ENCODE results near the gene SLC1A3. TPM values are rescaled to one million over a fixed set of nuclear protein-coding genes. Genes with fewer than 3 reads are reported as not detected.
A peak's percentile ranks its signal among the peaks of the same experiment; 100 is the strongest.

The SLC1A3 gene
- total RNA-seq, 1 experiment from 2014 or later, result 18.6 TPM

- Histone ChIP-seq H2AFZ (ENCODE audit: low read length) (no peak overlapping the region), H4K5ac (ENCODE audit: insufficient read length, low read depth, low read length) (no peak overlapping the region), H3K4me1 (ENCODE audit: insufficient read depth, low read length) (peaks cover 4% of the 10 kb centered on the region; the same call in 1 of the 2 replicates), H2BK5ac (ENCODE audit: insufficient read length, low read length) (no peak overlapping the region), H3T11ph (ENCODE audit: low read length) (no peak overlapping the region), H2BK120ac (ENCODE audit: low read depth, low read length, poor library complexity, severe bottlenecking) (no peak overlapping the region), H3K14ac (ENCODE audit: insufficient read depth, low read length) (no peak overlapping the region), H4K20me1 (ENCODE audit: control insufficient read depth, insufficient read depth, insufficient read length) (no peaks in the 10 kb centered on the region), H4K91ac (ENCODE audit: insufficient read length, low read depth, low read length) (no peak overlapping the region), H3K79me2 (ENCODE audit: insufficient read depth, low read length) (no peaks in the 10 kb centered on the region), H3K79me1 (ENCODE audit: insufficient read depth, low read depth, low read length, poor library complexity, severe bottlenecking) (no peaks in the 10 kb centered on the region), H3K18ac (ENCODE audit: insufficient read length, low read depth, low read length) (no peak overlapping the region), H4K8ac (replicated peaks; ENCODE audit: insufficient read length, low read depth, low read length) (no peak overlapping the region), H3K27me3 (ENCODE audit: insufficient read depth, low read length) (no peaks in the 10 kb centered on the region), H3K23ac (ENCODE audit: insufficient read length, low read depth, low read length) (no peak overlapping the region), H3K4ac (ENCODE audit: low read depth, low read length) (no peak overlapping the region), H3K27ac (ENCODE audit: insufficient read length, low read depth, low read length) (no peak overlapping the region), H3K9me3 (ENCODE audit: control insufficient read depth, low read depth, low read length) (no peaks in the 10 kb centered on the region), H3K23me2 (ENCODE audit: insufficient read length, low read depth, low read length, poor library complexity, severe bottlenecking) (peaks cover 5% of the 10 kb centered on the region), H3K56ac (ENCODE audit: insufficient read length, low read depth, low read length) (no peak overlapping the region), H3K4me2 (ENCODE audit: insufficient read depth, insufficient read length, low read length) (peak overlapping the region; percentile 82), H3K9ac (ENCODE audit: extremely low read depth, insufficient read length, low read length) (peak overlapping the region; percentile 28), H2BK20ac (ENCODE audit: low read depth, low read length, poor library complexity, severe bottlenecking) (no peak overlapping the region), H2BK15ac (ENCODE audit: low read depth, low read length) (no peak overlapping the region), H2AK5ac (ENCODE audit: insufficient read length, low read length) (no peak overlapping the region), H2BK12ac (ENCODE audit: insufficient read length, low read depth, low read length) (no peak overlapping the region)
- peaks cover 38 to 49% of the 10 kb centered on the region in 2 experiments for H3K4me1 Mint-ChIP-seq
- peaks cover 5 to 24% (median 23%) of the 10 kb centered on the region in 3 experiments; a peak in 4 of 7 replicates for H3K36me3 Mint-ChIP-seq (ENCODE audit: insufficient read depth in 1 of 3, low read depth in 3 of 3)
- H3K9me3 Mint-ChIP-seq, result no peaks in the 10 kb centered on the region
- TF ChIP-seq, protein P1, sequence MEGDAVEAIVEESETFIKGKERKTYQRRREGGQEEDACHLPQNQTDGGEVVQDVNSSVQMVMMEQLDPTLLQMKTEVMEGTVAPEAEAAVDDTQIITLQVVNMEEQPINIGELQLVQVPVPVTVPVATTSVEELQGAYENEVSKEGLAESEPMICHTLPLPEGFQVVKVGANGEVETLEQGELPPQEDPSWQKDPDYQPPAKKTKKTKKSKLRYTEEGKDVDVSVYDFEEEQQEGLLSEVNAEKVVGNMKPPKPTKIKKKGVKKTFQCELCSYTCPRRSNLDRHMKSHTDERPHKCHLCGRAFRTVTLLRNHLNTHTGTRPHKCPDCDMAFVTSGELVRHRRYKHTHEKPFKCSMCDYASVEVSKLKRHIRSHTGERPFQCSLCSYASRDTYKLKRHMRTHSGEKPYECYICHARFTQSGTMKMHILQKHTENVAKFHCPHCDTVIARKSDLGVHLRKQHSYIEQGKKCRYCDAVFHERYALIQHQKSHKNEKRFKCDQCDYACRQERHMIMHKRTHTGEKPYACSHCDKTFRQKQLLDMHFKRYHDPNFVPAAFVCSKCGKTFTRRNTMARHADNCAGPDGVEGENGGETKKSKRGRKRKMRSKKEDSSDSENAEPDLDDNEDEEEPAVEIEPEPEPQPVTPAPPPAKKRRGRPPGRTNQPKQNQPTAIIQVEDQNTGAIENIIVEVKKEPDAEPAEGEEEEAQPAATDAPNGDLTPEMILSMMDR (conservative IDR thresholded peaks at IDR 0.05), result no peak
- peak overlapping the region in 1 of 3 experiments; percentile 69; a peak in 2 of 7 replicates for H3K27ac Mint-ChIP-seq
- H3K27me3 Mint-ChIP-seq (ENCODE audit: low read depth), result peaks cover 5% of the 10 kb centered on the region
- no CpG with 5 or more reads among the region's 10 CpGs for WGBS (ENCODE audit: extremely low coverage, insufficient read length, low lambda C conversion rate)
- peak overlapping the region; percentile 79 to 93 for H3K4me3 Mint-ChIP-seq
- DNase-seq, result no peak
Observed at GRCh38 chr5:36607838-36608783, 1.7 kb downstream of the SLC1A3 start.

Data from H9 (cell line).